A673 (cell line): ENCODE measurements around the gene TNRC6A.

Source experiments
- EZH2 ChIP-seq: fragments of 200-600 bp; sonication (generic); IDR thresholded peaks from 2 replicates; pipeline ENCODE4 v1.6.1; 2017; ENCODE audit warnings: borderline replicate concordance, low read depth, mild to moderate bottlenecking, mixed read lengths, antibody characterized with exemption, low read length; ENCODE audit not compliant: poor library complexity, severe bottlenecking
- TF ChIP-seq, protein P1 (sequence below): fragments of 300-800, 200-600 bp; sonication (generic); conservative IDR thresholded peaks from 2 replicates; pipeline ENCODE4 v1.5.1; 2017; ENCODE audit warnings: low read depth, mild to moderate bottlenecking, antibody characterized with exemption, low read length, moderate library complexity, mixed read lengths

DNA sequence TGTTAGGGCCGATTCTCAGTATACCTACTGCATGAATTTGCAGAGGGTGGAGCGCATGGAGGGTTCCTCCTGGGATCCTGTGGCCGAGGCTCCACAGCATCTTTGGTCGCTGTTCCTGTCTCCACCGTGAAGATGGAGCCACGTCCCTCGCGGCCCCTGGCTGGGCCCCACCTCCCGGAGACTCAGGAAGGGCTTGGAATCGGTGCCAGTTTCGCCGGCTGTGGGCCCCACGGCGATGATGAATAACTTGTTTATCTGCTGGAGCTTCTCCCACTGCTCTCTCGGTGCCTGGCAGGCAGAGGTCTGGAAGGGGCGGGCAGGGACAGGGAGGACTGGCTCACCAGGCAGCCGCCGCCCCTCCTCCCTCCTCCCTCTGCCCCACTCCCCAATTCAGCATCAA is 124.4 kb downstream of the TNRC6A start:
- TF ChIP-seq, protein P1, sequence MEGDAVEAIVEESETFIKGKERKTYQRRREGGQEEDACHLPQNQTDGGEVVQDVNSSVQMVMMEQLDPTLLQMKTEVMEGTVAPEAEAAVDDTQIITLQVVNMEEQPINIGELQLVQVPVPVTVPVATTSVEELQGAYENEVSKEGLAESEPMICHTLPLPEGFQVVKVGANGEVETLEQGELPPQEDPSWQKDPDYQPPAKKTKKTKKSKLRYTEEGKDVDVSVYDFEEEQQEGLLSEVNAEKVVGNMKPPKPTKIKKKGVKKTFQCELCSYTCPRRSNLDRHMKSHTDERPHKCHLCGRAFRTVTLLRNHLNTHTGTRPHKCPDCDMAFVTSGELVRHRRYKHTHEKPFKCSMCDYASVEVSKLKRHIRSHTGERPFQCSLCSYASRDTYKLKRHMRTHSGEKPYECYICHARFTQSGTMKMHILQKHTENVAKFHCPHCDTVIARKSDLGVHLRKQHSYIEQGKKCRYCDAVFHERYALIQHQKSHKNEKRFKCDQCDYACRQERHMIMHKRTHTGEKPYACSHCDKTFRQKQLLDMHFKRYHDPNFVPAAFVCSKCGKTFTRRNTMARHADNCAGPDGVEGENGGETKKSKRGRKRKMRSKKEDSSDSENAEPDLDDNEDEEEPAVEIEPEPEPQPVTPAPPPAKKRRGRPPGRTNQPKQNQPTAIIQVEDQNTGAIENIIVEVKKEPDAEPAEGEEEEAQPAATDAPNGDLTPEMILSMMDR = no peak
- no peak for TF ChIP-seq EZH2
